ENCODE measurements around the gene P2RY8.
"Not testable (repeated sequence)": the region's sequence is repeated elsewhere in the genome, so short reads cannot be mapped to it uniquely, and the experiment has no call there.

P2RY8 gene

GRCh38 chrX:1484638-1485019 lies 52.4 kb downstream of the P2RY8 start:
- DNase-seq (ENCODE audit: low spot score) = peak; percentile 38
- in situ Hi-C loops (cut with MboI; ENCODE audit: low sequenced_read_pairs, unreplicated experiment) = no loop called here
- TF ChIP-seq CTCF (IDR thresholded peaks at IDR 0.05; ENCODE audit: borderline replicate concordance, control extremely low read depth, extremely low read depth, insufficient read depth, missing control alignments) = no peak

GRCh38 chrX:1483843-1484637 lies 52.9 kb downstream of the P2RY8 start:
- peak; percentile 80 for DNase-seq (ENCODE audit: low spot score)
- TF ChIP-seq CTCF (IDR thresholded peaks at IDR 0.05; ENCODE audit: borderline replicate concordance, control extremely low read depth, extremely low read depth, insufficient read depth, missing control alignments) = no peak
- in situ Hi-C loops (cut with MboI; ENCODE audit: low sequenced_read_pairs, unreplicated experiment) = no loop called here

GRCh38 chrX:1482530-1482928 lies 54.5 kb downstream of the P2RY8 start:
- DNase-seq (ENCODE audit: low spot score); in situ Hi-C loops (cut with MboI; ENCODE audit: low sequenced_read_pairs, unreplicated experiment): not testable (repeated sequence)

DNA sequence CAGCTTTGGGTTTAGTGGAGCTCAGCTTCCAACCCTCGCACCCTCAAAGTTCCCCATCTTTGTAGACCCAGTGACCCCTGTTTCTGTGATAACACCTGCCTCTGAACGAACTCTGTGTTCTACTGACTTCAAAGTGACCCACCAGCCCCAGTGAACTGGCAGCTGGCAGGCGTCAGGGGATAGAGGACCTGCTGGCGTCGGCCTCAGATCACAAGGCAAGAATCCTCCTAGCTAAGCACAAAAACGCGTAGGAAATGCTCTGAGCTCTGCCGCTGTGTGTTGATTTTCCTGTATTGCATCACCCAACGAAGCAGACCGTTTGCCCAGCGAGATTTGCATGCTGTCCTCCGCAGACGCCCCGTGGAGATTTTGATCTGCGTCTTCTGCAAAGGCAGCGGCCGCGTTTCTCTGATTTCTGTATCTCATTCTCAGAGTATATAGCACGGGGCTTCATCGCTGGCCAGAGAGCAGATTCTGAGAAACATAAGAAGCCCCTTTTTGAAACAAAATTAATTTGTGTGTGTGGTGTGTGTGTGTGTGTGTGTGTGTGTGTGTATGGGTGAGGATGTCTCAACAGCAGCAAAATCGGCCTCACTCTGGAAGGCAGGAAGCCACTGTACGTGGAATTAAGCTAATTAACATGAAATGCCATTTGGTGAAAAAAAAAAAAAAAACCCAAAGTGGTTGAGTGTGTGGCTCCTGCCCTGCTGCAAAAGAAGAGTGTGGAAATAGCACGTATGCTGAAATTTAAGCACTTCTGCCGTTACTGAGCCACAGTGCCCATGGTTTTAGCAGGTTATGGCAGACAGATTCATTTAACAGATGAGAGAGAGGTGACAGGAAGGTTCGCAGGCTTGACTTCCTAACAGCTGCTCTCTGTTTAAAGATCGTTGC lies 55.1 kb downstream of the P2RY8 start:
- peak; percentile 70 for DNase-seq (ENCODE audit: low spot score)
- TF ChIP-seq CTCF (IDR thresholded peaks at IDR 0.05; ENCODE audit: borderline replicate concordance, control extremely low read depth, extremely low read depth, insufficient read depth, missing control alignments) = no peak
- in situ Hi-C loops (cut with MboI; ENCODE audit: low sequenced_read_pairs, unreplicated experiment) = no loop called here

- in situ Hi-C loops (cut with MboI; ENCODE audit: low sequenced_read_pairs, unreplicated experiment) = no loop called here
- no peak for TF ChIP-seq CTCF (IDR thresholded peaks at IDR 0.05; ENCODE audit: borderline replicate concordance, control extremely low read depth, extremely low read depth, insufficient read depth, missing control alignments)
- DNase-seq (ENCODE audit: low spot score) = no peak
Measured at GRCh38 chrX:1480082-1480785, 56.8 kb downstream of the P2RY8 start.

- no peak for TF ChIP-seq CTCF (IDR thresholded peaks at IDR 0.05; ENCODE audit: borderline replicate concordance, control extremely low read depth, extremely low read depth, insufficient read depth, missing control alignments)
- no peak for DNase-seq (ENCODE audit: low spot score)
- in situ Hi-C loops (cut with MboI; ENCODE audit: low sequenced_read_pairs, unreplicated experiment) = no loop called here
Measured at GRCh38 chrX:1477801-1478458, 59.1 kb downstream of the P2RY8 start.
